ENCODE measurements around the gene KCND1. TPM values are rescaled to one million over a fixed set of nuclear protein-coding genes. Genes with fewer than 3 reads are reported as not detected.

Gene KCND1
- total and polyA plus RNA-seq, 8 donors, result 2.3 to 5.7 (median 4.5) TPM

DNA sequence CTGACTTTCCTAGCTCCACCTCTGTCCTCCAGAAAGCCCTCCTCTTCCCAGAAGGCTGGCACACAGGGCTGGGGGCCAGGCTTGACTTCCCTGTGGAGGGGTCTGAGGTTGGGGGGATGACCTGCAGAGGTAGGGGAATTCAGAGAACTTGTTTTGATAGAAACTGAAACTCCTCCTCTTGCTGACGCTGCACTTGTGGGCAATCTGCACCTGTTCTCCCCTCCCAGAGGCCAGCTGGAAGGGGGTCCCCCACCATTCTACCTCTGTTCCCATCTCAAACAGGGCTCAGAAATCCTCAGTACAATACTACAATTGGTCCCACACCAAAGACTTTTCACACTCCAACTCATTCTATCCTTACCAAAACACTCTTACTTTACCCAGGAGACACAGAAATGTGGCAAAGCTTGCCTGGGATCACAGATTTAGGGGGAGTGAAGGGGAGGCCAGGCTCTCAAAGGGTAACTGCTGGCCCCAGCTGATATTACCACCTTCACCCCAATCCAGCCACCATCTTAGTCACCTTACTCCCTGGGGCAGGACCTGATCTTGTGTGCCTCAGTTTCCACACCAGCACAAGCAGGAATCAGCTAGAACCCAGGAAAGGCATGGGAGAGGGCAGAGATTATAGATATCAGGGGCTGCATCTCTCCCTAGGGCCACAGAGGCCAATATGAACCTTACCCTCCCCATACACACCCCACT, 32.8 kb downstream of the KCND1 start:
- Histone ChIP-seq H3K4me3 (no peak overlapping the region), H3K27ac (peak overlapping the region in 1 of 2 donors; percentile 93), H3K36me3 (peaks cover 0 to 11% of the 10 kb centered on the region in 2 donors), H3K9me3 (no peaks in the 10 kb centered on the region), H3K27me3 (no peaks in the 10 kb centered on the region), H3K4me1 (peaks cover 4 to 67% of the 10 kb centered on the region in 2 donors)
- TF ChIP-seq, protein P1, sequence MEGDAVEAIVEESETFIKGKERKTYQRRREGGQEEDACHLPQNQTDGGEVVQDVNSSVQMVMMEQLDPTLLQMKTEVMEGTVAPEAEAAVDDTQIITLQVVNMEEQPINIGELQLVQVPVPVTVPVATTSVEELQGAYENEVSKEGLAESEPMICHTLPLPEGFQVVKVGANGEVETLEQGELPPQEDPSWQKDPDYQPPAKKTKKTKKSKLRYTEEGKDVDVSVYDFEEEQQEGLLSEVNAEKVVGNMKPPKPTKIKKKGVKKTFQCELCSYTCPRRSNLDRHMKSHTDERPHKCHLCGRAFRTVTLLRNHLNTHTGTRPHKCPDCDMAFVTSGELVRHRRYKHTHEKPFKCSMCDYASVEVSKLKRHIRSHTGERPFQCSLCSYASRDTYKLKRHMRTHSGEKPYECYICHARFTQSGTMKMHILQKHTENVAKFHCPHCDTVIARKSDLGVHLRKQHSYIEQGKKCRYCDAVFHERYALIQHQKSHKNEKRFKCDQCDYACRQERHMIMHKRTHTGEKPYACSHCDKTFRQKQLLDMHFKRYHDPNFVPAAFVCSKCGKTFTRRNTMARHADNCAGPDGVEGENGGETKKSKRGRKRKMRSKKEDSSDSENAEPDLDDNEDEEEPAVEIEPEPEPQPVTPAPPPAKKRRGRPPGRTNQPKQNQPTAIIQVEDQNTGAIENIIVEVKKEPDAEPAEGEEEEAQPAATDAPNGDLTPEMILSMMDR (IDR thresholded peaks at IDR 0.05), result no peak
- intact Hi-C loops (cut with DNase I), result no loop called here
- DNase-seq (no peak), ATAC-seq (no peak)

DNA sequence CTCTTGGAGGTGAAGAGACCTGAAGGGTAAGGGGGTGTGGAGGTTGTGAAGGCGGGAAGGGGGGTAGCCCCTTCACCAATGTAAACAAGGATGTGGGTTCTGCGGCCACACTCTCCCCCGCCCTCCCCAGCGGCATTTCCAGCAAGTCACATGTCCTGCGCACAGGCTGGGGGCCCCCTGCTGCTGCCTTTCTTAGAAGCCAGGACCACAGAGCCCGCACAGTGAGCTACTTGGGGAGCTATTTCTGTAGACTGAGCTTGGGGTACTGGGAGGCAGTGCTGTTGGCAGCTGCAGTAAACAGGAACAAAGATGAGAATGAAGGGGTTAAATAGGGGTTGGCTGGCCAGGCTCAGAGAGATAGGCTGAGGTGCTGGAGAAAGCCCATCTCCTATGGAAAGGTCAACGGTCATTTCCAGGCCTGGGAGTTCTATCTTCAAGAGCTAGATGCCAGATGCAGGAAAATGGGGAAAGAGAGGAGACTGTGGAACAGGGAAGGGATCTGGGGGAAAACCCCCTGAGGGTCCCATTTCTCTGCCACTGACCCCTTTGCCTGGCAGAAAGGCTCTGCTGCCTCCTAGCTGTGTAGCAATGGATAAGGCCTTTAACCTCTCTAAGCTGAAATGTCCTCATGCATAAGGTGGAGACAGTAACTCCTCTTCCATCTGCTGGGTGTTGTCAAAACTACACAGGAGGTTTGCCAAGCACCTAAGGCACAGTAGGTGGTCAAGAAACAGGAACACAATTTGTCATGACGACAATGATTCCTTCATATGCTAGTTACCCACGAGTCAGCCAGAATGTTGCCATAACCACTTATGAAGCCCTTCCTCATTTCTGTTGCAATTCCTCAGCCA, 34.4 kb downstream of the KCND1 start:
- peaks cover 0 to 19% of the 10 kb centered on the region in 2 donors for H3K36me3 ChIP-seq
- TF ChIP-seq, protein P1 (IDR thresholded peaks at IDR 0.05), result no peak
- DNase-seq (peak in 3 of 4 donors; percentile 41 to 86 (median 81)), ATAC-seq (peak; percentile 82)
- H3K9me3 ChIP-seq, result no peaks in the 10 kb centered on the region
- H3K27me3 ChIP-seq, result no peaks in the 10 kb centered on the region
- H3K4me1 ChIP-seq, result peaks cover 4 to 67% of the 10 kb centered on the region in 2 donors
- peak overlapping the region; percentile 61 to 93 for H3K27ac ChIP-seq
- no peak overlapping the region for H3K4me3 ChIP-seq
- intact Hi-C loops (cut with DNase I), result no loop called here

DNA sequence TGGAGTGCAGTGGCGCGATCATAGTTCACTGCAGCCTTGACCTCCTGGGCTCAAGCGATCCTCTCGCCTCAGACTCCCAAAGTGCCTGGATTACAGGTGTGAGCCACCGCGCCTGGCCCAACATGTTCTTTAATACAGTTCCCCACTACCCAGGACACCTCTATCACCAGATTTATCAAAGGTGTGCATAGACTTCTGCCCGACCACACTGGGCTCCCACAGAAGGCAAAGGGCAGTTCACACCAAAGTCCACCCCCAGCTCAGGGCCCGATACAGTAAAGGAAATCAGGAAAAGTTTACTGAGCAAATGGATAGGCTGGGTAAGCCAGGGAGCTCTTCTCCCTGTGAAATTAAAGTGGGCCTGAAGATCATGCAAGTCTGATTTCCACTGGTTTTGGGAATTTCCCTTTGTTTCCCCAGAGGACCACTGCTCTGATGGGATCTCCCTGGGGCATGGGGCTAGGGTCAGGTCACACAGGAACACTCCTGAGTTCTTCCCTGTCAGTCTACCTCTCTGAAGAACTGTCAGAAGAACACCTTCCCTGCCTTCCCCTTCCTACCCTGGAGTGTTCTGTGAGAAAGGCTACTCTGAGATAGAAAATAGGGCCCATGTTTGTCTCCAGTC, 35.1 kb downstream of the KCND1 start:
- Histone ChIP-seq H3K9me3 (no peaks in the 10 kb centered on the region), H3K4me1 (peaks cover 4 to 65% of the 10 kb centered on the region in 2 donors), H3K27me3 (no peaks in the 10 kb centered on the region), H3K27ac (peak overlapping the region in 1 of 2 donors; percentile 93), H3K4me3 (no peak overlapping the region), H3K36me3 (peaks cover 0 to 19% of the 10 kb centered on the region in 2 donors)
- no peak for ATAC-seq
- intact Hi-C loops (cut with DNase I), result no loop called here
- TF ChIP-seq, protein P1 (IDR thresholded peaks at IDR 0.05), result no peak
- DNase-seq, result no peak

DNA sequence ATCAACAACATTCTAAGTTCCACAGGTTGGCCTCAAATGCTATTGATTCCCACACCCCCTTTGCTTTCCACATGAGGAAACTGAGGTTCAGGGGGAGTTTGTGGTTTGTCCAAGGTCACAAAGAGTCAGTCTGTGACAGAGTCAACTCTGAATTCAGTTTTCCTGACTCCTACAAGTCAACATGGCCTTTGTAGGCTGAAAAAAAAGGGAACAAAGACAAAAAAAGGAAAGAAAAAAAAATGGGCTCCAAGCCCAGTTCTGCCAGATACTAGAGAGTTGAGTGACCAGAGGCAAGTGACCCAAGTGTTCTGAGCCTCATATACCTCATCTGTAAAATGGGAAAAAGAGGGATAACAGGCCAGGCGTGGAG, 36.4 kb downstream of the KCND1 start:
- Histone ChIP-seq H3K4me1 (peaks cover 4 to 55% of the 10 kb centered on the region in 2 donors), H3K36me3 (peaks cover 0 to 22% of the 10 kb centered on the region in 2 donors), H3K27ac (peak overlapping the region in 1 of 2 donors; percentile 64), H3K9me3 (no peaks in the 10 kb centered on the region), H3K4me3 (no peak overlapping the region), H3K27me3 (no peaks in the 10 kb centered on the region)
- TF ChIP-seq, protein P1 (IDR thresholded peaks at IDR 0.05), result no peak
- ATAC-seq (no peak), DNase-seq (no peak)
- intact Hi-C loops (cut with DNase I), result no loop called here

Data from left lung (tissue), 10 donors.